Measurements from ENCODE around the gene IL1RAPL1.

- TF ChIP-seq REST (IDR thresholded peaks at IDR 0.05; ENCODE audit: unreplicated experiment): no peak
- no peak for TF ChIP-seq CTCF (conservative IDR thresholded peaks at IDR 0.05; ENCODE audit: low read depth in 2 of 2)
Measured at GRCh38 chrX:29487214-29487613, 900.0 kb downstream of the IL1RAPL1 start.

Data from GM23338 (cell line).